HepG2 (cell line): ENCODE results near the gene TAF13. TPM values are rescaled to one million over a fixed set of nuclear protein-coding genes. Genes with fewer than 3 reads are reported as not detected.
"Not testable (repeated sequence)": the region's sequence is repeated elsewhere in the genome, so short reads cannot be mapped to it uniquely, and the experiment has no call there.

ENCODE experiments used
- ATAC-seq: fragments of 200-7000 bp; cut with Tn5 transposase; 3 replicates; pipeline ENCODE4 v1.9.1; 2020; ENCODE audit warnings: mild to moderate bottlenecking, moderate library complexity
- BruUV-seq: library from RNA; stranded (reverse); fragments of 400-500 nt; replicated peaks from 2 replicates; lab custom pipeline; 2021; lab: Mats Ljungman, UMichigan
- CTCF ChIA-PET: fragments of 300-600 bp; formaldehyde crosslinking; extraction: SDS; loops from one replicate; lab custom pipeline; 2021; ENCODE audit warnings: low total read pairs, inconsistent platforms, low intra/inter-chr PET ratio; lab: Yijun Ruan, JAX
- POLR2A ChIA-PET: fragments of 350-600 bp; sonication (Branson Sonifier 250); formaldehyde crosslinking; loops from one replicate; lab custom pipeline; 2020; ENCODE audit warnings: antibody characterized with exemption, inconsistent platforms; lab: Yijun Ruan, JAX
- DNase-seq: peaks from one replicate; pipeline ENCODE4 v3.0.0-alpha.2; 2015; ENCODE audit warnings: low spot score
- FAIRE-seq: peaks from 3 replicates; lab custom pipeline; 2011; peaks lifted over from hg19 to GRCh38; lab: Jason Lieb, UNC
- H2AFZ ChIP-seq: one replicate; pipeline ENCODE4 v1.6.1; 2011; ENCODE audit warnings: low read length, inconsistent platforms
- H3K27ac ChIP-seq: fragments of 300-600 bp; 3 replicates; pipeline ENCODE4 v1.8.0; 2011; ENCODE audit warnings: mixed run types, mild to moderate bottlenecking, mixed read lengths, low read length, inconsistent platforms; ENCODE audit not compliant: insufficient read depth; ENCODE audit errors: extremely low read length
- H3K27me3 ChIP-seq, 2 experiments: fragments of 200-600 bp in 1 of 2; 2 replicates in 1 of 2; 3 replicates in 1 of 2; pipeline versions ENCODE4 v1.6.0 to v1.8.0; 2011; ENCODE audit warnings: low read length in 2 of 2, mild to moderate bottlenecking in 2 of 2, moderate library complexity in 2 of 2, inconsistent platforms in 1 of 2; ENCODE audit not compliant: insufficient read depth in 2 of 2, control insufficient read depth in 1 of 2
- H3K36me3 ChIP-seq, 2 experiments: fragments of 200-600 bp in 1 of 2; replicated peaks in 1 of 2; 2 replicates in 1 of 2; 3 replicates in 1 of 2; pipeline versions ENCODE4 v1.5.1 to v1.8.0; 2011; ENCODE audit warnings: low read length in 2 of 2, inconsistent platforms in 1 of 2; ENCODE audit not compliant: insufficient read depth in 2 of 2, control insufficient read depth in 1 of 2
- H3K4me1 ChIP-seq: 2 replicates; pipeline ENCODE4 v1.5.1; 2012; ENCODE audit warnings: low read length, inconsistent platforms; ENCODE audit not compliant: insufficient read depth
- H3K4me2 ChIP-seq: 2 replicates; pipeline ENCODE4 v1.6.0; 2011; ENCODE audit warnings: low read depth, low read length, inconsistent platforms
- H3K4me3 ChIP-seq, 3 experiments: fragments of 200-600 bp in 1 of 3; sonication (generic), shearing (Covaris generic) in 1 of 3; replicated peaks in 1 of 3; 2 replicates each; pipeline ENCODE4 v1.5.1; 2011 to 2016; ENCODE audit warnings: low read length in 3 of 3, inconsistent platforms in 2 of 3, low read depth in 2 of 3, mild to moderate bottlenecking in 2 of 3, control low read depth in 1 of 3, mixed read lengths in 1 of 3; ENCODE audit not compliant: insufficient read depth in 1 of 3
- H3K79me2 ChIP-seq: one replicate; pipeline ENCODE4 v1.6.1; 2011; ENCODE audit warnings: low read length, inconsistent platforms; ENCODE audit not compliant: insufficient read depth
- H3K9ac ChIP-seq: 2 replicates; pipeline ENCODE4 v1.6.0; 2011; ENCODE audit warnings: mild to moderate bottlenecking, low read depth, low read length, inconsistent platforms; ENCODE audit not compliant: insufficient read depth
- H3K9me3 ChIP-seq: 2 replicates; pipeline ENCODE4 v1.5.1; 2012; ENCODE audit warnings: mild to moderate bottlenecking, low read length
- H4K20me1 ChIP-seq: 2 replicates; pipeline ENCODE4 v1.6.0; 2011; ENCODE audit warnings: inconsistent platforms, mild to moderate bottlenecking, low read length, moderate library complexity; ENCODE audit not compliant: insufficient read depth
- GABPB1 ChIP-seq: IDR thresholded peaks from 2 replicates; pipeline ENCODE4 v1.6.1; 2016; ENCODE audit warnings: mild to moderate bottlenecking, missing genetic modification reagents, moderate library complexity, missing compliant biosample characterization
- HNRNPLL ChIP-seq: fragments of 200-400 bp; formaldehyde crosslinking; IDR thresholded peaks from 2 replicates; pipeline ENCODE4 v1.6.1; 2017; ENCODE audit warnings: mild to moderate bottlenecking, low read depth, low read length; ENCODE audit not compliant: poor library complexity, severe bottlenecking
- HOXA9 ChIP-seq: sonication (generic); formaldehyde crosslinking; IDR thresholded peaks from 2 replicates; pipeline ENCODE4 v1.8.1; 2022; ENCODE audit warnings: missing genetic modification reagents, mild to moderate bottlenecking, moderate library complexity, borderline replicate concordance
- SRSF4 ChIP-seq: fragments of 200-400 bp; formaldehyde crosslinking; IDR thresholded peaks from one replicate; pipeline ENCODE4 v1.6.1; 2018; ENCODE audit warnings: mild to moderate bottlenecking, low read depth, low read length, moderate library complexity; ENCODE audit not compliant: poor library complexity, severe bottlenecking
- SSRP1 ChIP-seq: IDR thresholded peaks from 2 replicates; pipeline ENCODE4 v1.6.1; 2016; ENCODE audit warnings: control low read depth
- U2AF1 ChIP-seq: fragments of 200-400 bp; formaldehyde crosslinking; optimal IDR thresholded peaks from 2 replicates; pipeline ENCODE3; 2017; ENCODE audit warnings: mild to moderate bottlenecking, low read depth, low read length
- ZKSCAN5 ChIP-seq: sonication (generic); formaldehyde crosslinking; IDR thresholded peaks from 2 replicates; pipeline ENCODE4 v1.5.1; 2020; ENCODE audit warnings: mild to moderate bottlenecking, missing genetic modification reagents
- ZNF274 ChIP-seq: sonication (generic); formaldehyde crosslinking; IDR thresholded peaks from 2 replicates; pipeline ENCODE4 v1.5.1; 2020; ENCODE audit warnings: mild to moderate bottlenecking, missing genetic modification reagents
- ZNF547 ChIP-seq: sonication (generic); formaldehyde crosslinking; IDR thresholded peaks from 2 replicates; pipeline ENCODE4 v1.5.1; 2020; ENCODE audit warnings: mild to moderate bottlenecking, missing genetic modification reagents
- ZNF598 ChIP-seq: sonication (generic); formaldehyde crosslinking; IDR thresholded peaks from 2 replicates; pipeline ENCODE4 v1.5.1; 2020; ENCODE audit warnings: mild to moderate bottlenecking, missing genetic modification reagents, borderline replicate concordance
- ZNF7 ChIP-seq: IDR thresholded peaks from 2 replicates; pipeline ENCODE4 v1.6.1; 2016; ENCODE audit warnings: missing biosample characterization, missing genetic modification reagents
- ZNF878 ChIP-seq: sonication (generic); formaldehyde crosslinking; IDR thresholded peaks from 2 replicates; pipeline ENCODE4 v1.8.1; 2023; ENCODE audit warnings: mild to moderate bottlenecking, missing genetic modification reagents, moderate library complexity
- WGBS: methylation state at CpG from one replicate; pipeline ENCODE4 v1.1.6; 2017; ENCODE audit warnings: low lambda C conversion rate; 5-methylcytosine and 5-hydroxymethylcytosine counted together
- in situ Hi-C: cut with HindIII; loops from 2 replicates; pipeline ENCODE4 v1.10.0; 2017; ENCODE audit warnings: low pct_unique_long_range_greater_than_20kb; ENCODE audit not compliant: extremely low pct_ligation_motif_present
- intact Hi-C: fragments of 100-400 bp; cut with micrococcal nuclease; formaldehyde crosslinking; loops from one replicate; pipeline ENCODE4 v1.10.0; 2022; ENCODE audit not compliant: unreplicated experiment
- polyA plus RNA-seq, 8 experiments: library from polyadenylated mRNA; depleted of rRNA in 3 of 8; stranded (reverse) in 7 of 8; unstranded in 1 of 8; fragments of >200 nt; fragmentation: Illumina TruSeq in 4 of 8; extraction: Trizol in 4 of 8; gene quantifications; 2 replicates each; pipeline versions ENCODE4 v1.2.1 to v1.2.3, GENCODE V29; 2011 to 2016; ENCODE audit warnings: low read depth in 4 of 8, missing spikeins in 1 of 8, mixed read lengths in 1 of 8; ENCODE audit not compliant: insufficient read depth in 1 of 8
- total RNA-seq, 5 experiments: library from RNA; depleted of rRNA; stranded (reverse); fragments of >200 nt; fragmentation: Illumina TruSeq; extraction: Trizol; gene quantifications; 2 replicates each; pipeline ENCODE4 v1.2.3, GENCODE V29; 2016; ENCODE audit warnings: low read depth in 1 of 5
- TF ChIP-seq, protein P1 (sequence below): IDR thresholded peaks from 2 replicates; pipeline ENCODE4 v1.6.1; 2012; ENCODE audit warnings: inconsistent platforms

Gene TAF13
- total and polyA plus RNA-seq, 2 of the 13 experiments (the other 11 are each of a cell fraction or from before 2014, with no cell fraction given): 11.5 to 36.3 TPM

DNA sequence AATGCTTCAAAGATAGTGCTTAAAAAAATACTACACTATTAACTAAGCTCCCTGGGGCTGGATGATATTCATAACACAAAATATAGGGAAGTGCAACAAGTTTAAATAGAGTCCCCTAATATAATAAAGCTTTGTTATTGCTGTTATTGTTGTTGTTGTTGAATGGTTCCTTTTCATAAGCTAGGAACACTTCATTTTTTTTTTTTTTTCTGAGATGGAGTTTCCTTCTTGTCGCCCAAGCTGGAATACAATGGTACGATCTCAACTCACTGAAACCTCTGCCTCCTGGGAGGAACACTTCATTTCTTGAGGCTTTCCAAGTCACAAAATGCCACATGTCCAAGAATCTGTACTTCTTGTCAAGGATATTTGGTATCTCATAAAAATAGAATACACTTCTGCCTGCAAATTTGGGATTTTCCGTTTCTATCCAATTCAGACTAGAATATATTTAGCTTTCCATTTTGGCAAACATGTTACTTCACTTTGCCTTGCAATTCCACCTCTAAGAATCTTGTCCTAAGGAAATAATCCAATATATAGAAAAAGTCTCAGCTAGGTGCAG lies 55.0 kb downstream of the TAF13 start:
- no peak for FAIRE-seq
- POLR2A ChIA-PET: no interaction called here

DNA sequence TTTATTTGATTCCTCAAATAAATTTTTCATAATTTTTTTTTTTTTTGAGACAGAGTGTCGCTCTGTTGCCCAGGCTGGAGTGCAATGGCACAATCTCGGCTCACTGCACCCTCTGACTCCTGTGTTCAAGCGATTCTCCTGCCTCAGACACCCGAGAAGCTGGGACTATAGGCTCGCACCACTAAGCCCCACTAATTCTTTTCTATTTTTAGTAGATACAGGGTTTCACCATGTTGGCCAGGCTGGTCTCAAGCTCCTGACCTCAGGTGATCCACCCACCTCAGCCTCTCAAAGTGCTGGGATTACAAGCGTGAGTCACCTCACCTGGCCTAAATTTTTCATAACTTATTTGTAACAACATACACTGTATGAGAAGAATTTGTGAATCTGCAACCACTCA lies 58.1 kb downstream of the TAF13 start:
- H3K36me3 ChIP-seq, H4K20me1 ChIP-seq: not testable (repeated sequence)

More for the DNA sequence above, 55.0 kb downstream of the TAF13 start:
- WGBS: 99% methylated on average over 3 of the region's 3 CpGs
- CTCF ChIA-PET: no interaction called here
- Histone ChIP-seq H2AFZ (no peak overlapping the region), H3K4me3 (no peak overlapping the region), H4K20me1 (no peaks in the 10 kb centered on the region), H3K4me2 (no peak overlapping the region), H3K4me1 (peaks cover 8% of the 10 kb centered on the region), H3K79me2 (no peaks in the 10 kb centered on the region), H3K9me3 (no peaks in the 10 kb centered on the region), H3K27me3 (no peaks in the 10 kb centered on the region), H3K27ac (no peak overlapping the region), H3K36me3 (peaks cover 1 to 8% of the 10 kb centered on the region in 2 experiments; a peak in 2 of 5 replicates), H3K9ac (no peak overlapping the region)
- no peak for TF ChIP-seq HOXA9 (CRISPR knock-in tag)
- no peak for TF ChIP-seq ZKSCAN5 (CRISPR knock-in tag)
- no peak for TF ChIP-seq U2AF1
- TF ChIP-seq ZNF274 (CRISPR knock-in tag): no peak
- no peak for TF ChIP-seq GABPB1
- TF ChIP-seq SSRP1 (CRISPR knock-in tag): no peak
- TF ChIP-seq ZNF598 (CRISPR knock-in tag): no peak
- no peak for TF ChIP-seq ZNF547 (CRISPR knock-in tag)
- TF ChIP-seq ZNF7 (CRISPR knock-in tag): no peak
- no peak for TF ChIP-seq HNRNPLL
- TF ChIP-seq, protein P1, sequence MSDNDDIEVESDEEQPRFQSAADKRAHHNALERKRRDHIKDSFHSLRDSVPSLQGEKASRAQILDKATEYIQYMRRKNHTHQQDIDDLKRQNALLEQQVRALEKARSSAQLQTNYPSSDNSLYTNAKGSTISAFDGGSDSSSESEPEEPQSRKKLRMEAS: no peak
- no peak for TF ChIP-seq SRSF4
- TF ChIP-seq ZNF878 (CRISPR knock-in tag): no peak
- DNase-seq (no peak), ATAC-seq (no peak)
- BruUV-seq: no TSS peak
- in situ Hi-C loops (no loop called here), intact Hi-C loops (no loop called here)

More for the DNA sequence above, 58.1 kb downstream of the TAF13 start:
- POLR2A ChIA-PET: interaction anchor here (0.6 kb wide), 1 partner anchor 56 kb away, joined by 8 read pairs; no protein-coding TSS in a partner anchor
- H3K27ac ChIP-seq, intact Hi-C loops, H2AFZ ChIP-seq, ATAC-seq, in situ Hi-C loops, H3K27me3 ChIP-seq, H3K79me2 ChIP-seq, FAIRE-seq, CTCF ChIA-PET, H3K9me3 ChIP-seq, H3K9ac ChIP-seq, H3K4me2 ChIP-seq, H3K4me3 ChIP-seq, H3K4me1 ChIP-seq, BruUV-seq, DNase-seq: not testable (repeated sequence)
- 92% methylated on average over 6 of the region's 6 CpGs for WGBS
